A549 treated with GW870086 at 1 μM for 4 hours (cell line): ENCODE measurements around the gene OR8D4. TPM values are rescaled to one million over a fixed set of nuclear protein-coding genes. Genes with fewer than 3 reads are reported as not detected.

Experiments used
- total RNA-seq: library from RNA; stranded (reverse); fragments of 200-300 nt; extraction: Qiagen RNA extraction; gene quantifications from 5 replicates; pipeline ENCODE4 v1.2.3, GENCODE V29; 2022; ENCODE audit warnings: low read depth

Gene OR8D4
- total RNA-seq: not detected in 5 replicates

GRCh38 chr11:123901867-123902266 is at the start of gene OR8D4:
TSS of gene OR8D4 (plus strand) at chr11:123902167. CDS start at chr11:123906432, 4,265 bp downstream.

GRCh38 chr11:123885570-123885969 is 16.4 kb upstream of the OR8D4 start, which contains the start of gene TMEM225:
TSS of gene TMEM225 (minus strand) at chr11:123885670. CDS start at chr11:123885425, 245 bp downstream.

GRCh38 chr11:123939317-123939716 is 37.4 kb downstream of the OR8D4 start, which contains the start of gene OR4D5:
TSS of gene OR4D5 (plus strand) at chr11:123939617. CDS start at chr11:123939617, 0 bp downstream.

GRCh38 chr11:123943738-123944137 is 41.8 kb downstream of the OR8D4 start, which contains the start of gene OR6T1:
TSS of gene OR6T1 (minus strand) at chr11:123943838. CDS start at chr11:123943838, 0 bp downstream.

Other genes starting within 250 kb of the OR8D4 start
- 0.10 to 0.22 TPM (median 0.13 TPM) in 5 replicates for gene SCN3B, start 247.5 kb upstream of the OR8D4 start, total RNA-seq
- 8.3 to 11.0 TPM (median 10.6 TPM) in 5 replicates for gene ZNF202, start 160.5 kb upstream of the OR8D4 start, total RNA-seq
- not detected in 5 replicates for gene OR6X1, start 147.6 kb upstream of the OR8D4 start, total RNA-seq
- gene OR6M1, start 95.8 kb upstream of the OR8D4 start, total RNA-seq: not detected in 5 replicates
- not detected in 5 replicates for gene TMEM225, start 16.5 kb upstream of the OR8D4 start, total RNA-seq
- gene OR4D5, start 37.5 kb downstream of the OR8D4 start, total RNA-seq: not detected in 5 replicates
- not detected in 5 replicates for gene OR6T1, start 41.7 kb downstream of the OR8D4 start, total RNA-seq
- not detected in 5 replicates for gene OR10S1, start 75.6 kb downstream of the OR8D4 start, total RNA-seq
- gene OR10G6, start 93.0 kb downstream of the OR8D4 start, total RNA-seq: not detected in 5 replicates
- gene OR10G4, start 110.8 kb downstream of the OR8D4 start, total RNA-seq: not detected in 5 replicates
- not detected in 5 replicates for gene OR10G9, start 120.8 kb downstream of the OR8D4 start, total RNA-seq
- gene OR10G8, start 124.6 kb downstream of the OR8D4 start, total RNA-seq: not detected in 5 replicates
- gene OR10G7, start 139.2 kb downstream of the OR8D4 start, total RNA-seq: not detected in 5 replicates
- 0.21 to 0.34 TPM (median 0.27 TPM) in 5 replicates for gene VWA5A, start 213.3 kb downstream of the OR8D4 start, total RNA-seq